Heart left ventricle (tissue), 13 donors: ENCODE results near the gene TWF2.

Experiments used
- CTCF ChIP-seq, 12 donors: fragments of 200-600 bp; sonication (generic) in 4 of 12; IDR thresholded peaks; one replicate each; pipeline versions ENCODE4 v1.5.0 to v1.8.0; 2018 to 2022; ENCODE audit warnings: antibody characterized with exemption in 12 of 12, mild to moderate bottlenecking in 5 of 12
- POLR2A ChIP-seq, 2 donors: fragments of 450-650 bp; IDR thresholded peaks; one replicate each; pipeline ENCODE4 v1.6.1; 2017; ENCODE audit warnings: antibody characterized with exemption in 2 of 2, mild to moderate bottlenecking in 2 of 2, moderate library complexity in 2 of 2
- donor health status: ischemic (EF 13 %, LVEDD 7.1; RV severe dilation, severe dysfunction).
- donor health status: DM: no; HTN: yes; CAD: no.
- donor health status: DM: no; HTN: no; CAD: no.
- donor health status: ischemic (EF 25% LVEDD 6.9; RV normal size, moderate dysfunction).
- donor health status: ischemic (EF 25% LVEDD 5.7; RV mildly dilated, moderate dysfunction).
- donor health status: ischemic (EF 35%, LVEDD 5.7; RV mildly dilated, moderate dysfunction).
- donor health status: nonischemic (EF 11% LVEDD 7.7; RV severe dilation, severe dysfunction).
- donor health status: DM: yes; HTN: yes; CAD: no.
- donor health status: PGD.
- donor health status: ischemic (EF 29% LVEDD 5.4; RV normal size, mild dysfunction).
- donor health status: nonischemic (EF 23%, LVEDD 6.1; RV moderate dilation, normal function).

- no peak for TF ChIP-seq CTCF (IDR thresholded peaks at IDR 0.05)
- no peak for TF ChIP-seq POLR2A (IDR thresholded peaks at IDR 0.05)
Observed at GRCh38 chr3:52257911-52258310, 19.0 kb upstream of the TWF2 start.
